Adrenal gland (tissue), 5 donors: ENCODE measurements around the gene SNX20.

Experiments used
- POLR2A ChIP-seq, 2 donors: fragments of 450-650 bp; IDR thresholded peaks; one replicate each; pipeline ENCODE4 v1.6.1; 2017; ENCODE audit warnings: antibody characterized with exemption in 2 of 2, mild to moderate bottlenecking in 2 of 2, moderate library complexity in 1 of 2
- TF ChIP-seq, protein P1 (sequence below), 6 experiments: fragments of 450-650 bp in 4 of 6; fragments of 200-600 bp in 2 of 6; sonication (generic) in 1 of 6; IDR thresholded peaks; 1 replicate in 5 of 6; 2 replicates in 1 of 6; pipeline versions ENCODE4 v1.5.1 to v1.8.0; 2016 to 2021; ENCODE audit warnings: antibody characterized with exemption in 6 of 6, mild to moderate bottlenecking in 2 of 6, moderate library complexity in 1 of 6
- donor health status: DM: no; HTN: no; CAD: no.

DNA sequence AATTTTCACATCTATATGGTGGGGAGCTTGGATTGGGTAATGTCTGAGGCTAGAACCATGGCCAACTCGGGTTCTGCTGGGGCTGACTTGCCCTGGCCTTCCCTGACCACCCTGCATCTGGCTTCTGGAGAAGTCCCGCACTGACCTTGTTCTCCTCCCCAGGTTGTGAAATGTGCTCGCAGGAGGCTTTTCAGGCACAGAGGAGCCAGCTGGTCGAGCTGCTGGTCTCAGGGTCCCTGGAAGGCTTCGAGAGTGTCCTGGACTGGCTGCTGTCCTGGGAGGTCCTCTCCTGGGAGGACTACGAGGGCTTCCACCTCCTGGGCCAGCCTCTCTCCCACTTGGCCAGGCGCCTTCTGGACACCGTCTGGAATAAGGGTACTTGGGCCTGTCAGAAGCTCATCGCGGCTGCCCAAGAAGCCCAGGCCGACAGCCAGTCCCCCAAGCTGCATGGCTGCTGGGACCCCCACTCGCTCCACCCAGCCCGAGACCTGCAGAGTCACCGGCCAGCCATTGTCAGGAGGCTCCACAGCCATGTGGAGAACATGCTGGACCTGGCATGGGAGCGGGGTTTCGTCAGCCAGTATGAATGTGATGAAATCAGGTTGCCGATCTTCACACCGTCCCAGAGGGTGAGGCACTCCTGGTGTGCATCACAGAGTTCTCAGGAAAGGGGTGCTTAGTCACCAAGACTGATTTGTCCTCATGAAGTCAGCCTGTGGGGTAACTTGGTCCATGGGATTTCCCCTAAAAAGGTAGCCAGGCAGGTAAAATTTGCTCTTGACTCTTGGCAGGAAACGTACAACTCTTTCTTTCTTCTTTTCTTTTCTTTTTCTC, 18.4 kb upstream of the SNX20 start:
- TF ChIP-seq, protein P1, sequence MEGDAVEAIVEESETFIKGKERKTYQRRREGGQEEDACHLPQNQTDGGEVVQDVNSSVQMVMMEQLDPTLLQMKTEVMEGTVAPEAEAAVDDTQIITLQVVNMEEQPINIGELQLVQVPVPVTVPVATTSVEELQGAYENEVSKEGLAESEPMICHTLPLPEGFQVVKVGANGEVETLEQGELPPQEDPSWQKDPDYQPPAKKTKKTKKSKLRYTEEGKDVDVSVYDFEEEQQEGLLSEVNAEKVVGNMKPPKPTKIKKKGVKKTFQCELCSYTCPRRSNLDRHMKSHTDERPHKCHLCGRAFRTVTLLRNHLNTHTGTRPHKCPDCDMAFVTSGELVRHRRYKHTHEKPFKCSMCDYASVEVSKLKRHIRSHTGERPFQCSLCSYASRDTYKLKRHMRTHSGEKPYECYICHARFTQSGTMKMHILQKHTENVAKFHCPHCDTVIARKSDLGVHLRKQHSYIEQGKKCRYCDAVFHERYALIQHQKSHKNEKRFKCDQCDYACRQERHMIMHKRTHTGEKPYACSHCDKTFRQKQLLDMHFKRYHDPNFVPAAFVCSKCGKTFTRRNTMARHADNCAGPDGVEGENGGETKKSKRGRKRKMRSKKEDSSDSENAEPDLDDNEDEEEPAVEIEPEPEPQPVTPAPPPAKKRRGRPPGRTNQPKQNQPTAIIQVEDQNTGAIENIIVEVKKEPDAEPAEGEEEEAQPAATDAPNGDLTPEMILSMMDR (IDR thresholded peaks at IDR 0.05): no peak
- TF ChIP-seq POLR2A (IDR thresholded peaks at IDR 0.05): no peak
